ENCODE data around the gene PTPRJ. TPM values are rescaled to one million over a fixed set of nuclear protein-coding genes. Genes with fewer than 3 reads are reported as not detected.

The PTPRJ gene
- total RNA-seq, 3 donors from 2014 or later, result 14.6 to 15.7 (median 14.7) TPM

DNA sequence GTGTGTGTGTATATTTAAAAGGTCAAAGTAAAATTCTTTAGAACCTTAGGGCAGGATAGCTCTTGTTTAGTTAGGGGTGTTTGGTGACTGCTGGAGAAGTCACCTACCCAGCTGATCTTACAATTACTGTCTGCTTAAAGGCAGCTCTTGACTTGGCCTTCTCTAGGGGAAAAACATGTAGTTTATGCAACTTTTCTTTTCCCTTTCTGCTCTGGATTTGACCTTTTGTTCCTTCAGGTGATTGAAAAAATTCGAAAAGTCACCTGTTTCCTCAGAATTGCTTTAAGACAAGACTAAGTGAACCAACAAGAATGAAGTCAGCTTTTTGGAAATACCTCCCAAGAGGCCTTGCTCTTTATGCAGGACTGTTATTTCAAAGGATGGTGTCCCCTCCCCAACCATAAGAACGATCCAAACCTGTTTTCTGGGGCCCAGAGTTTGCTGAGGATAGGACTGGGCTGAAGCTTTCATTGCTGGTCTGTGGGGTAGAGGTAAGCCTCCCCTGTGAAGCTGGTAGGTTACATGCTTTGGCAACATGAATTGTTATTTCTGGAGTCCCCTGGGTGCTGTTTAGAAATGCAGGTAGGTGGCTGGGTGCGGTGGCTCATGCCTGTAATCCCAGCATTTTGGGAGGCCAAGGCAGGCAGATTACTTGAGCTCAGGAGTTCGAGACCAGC is 111.2 kb downstream of the PTPRJ start:
- Histone ChIP-seq H3K36me3 (no peaks in the 10 kb centered on the region), H3K27me3 (no peaks in the 10 kb centered on the region), H3K4me1 (peaks cover 0 to 18% of the 10 kb centered on the region in 2 donors), H3K27ac (peak overlapping the region; percentile 23 to 37), H3K4me3 (no peak overlapping the region), H3K9me3 (no peaks in the 10 kb centered on the region)
- intact Hi-C loops (cut with DNase I; ENCODE audit: low total_unique reads), result no loop called here
- no peak for DNase-seq (ENCODE audit: low spot score in 2 of 2)
- TF ChIP-seq POLR2A (IDR thresholded peaks at IDR 0.05) (no peak), POLR2AphosphoS5 (IDR thresholded peaks at IDR 0.05) (no peak)
- TF ChIP-seq, protein P1, sequence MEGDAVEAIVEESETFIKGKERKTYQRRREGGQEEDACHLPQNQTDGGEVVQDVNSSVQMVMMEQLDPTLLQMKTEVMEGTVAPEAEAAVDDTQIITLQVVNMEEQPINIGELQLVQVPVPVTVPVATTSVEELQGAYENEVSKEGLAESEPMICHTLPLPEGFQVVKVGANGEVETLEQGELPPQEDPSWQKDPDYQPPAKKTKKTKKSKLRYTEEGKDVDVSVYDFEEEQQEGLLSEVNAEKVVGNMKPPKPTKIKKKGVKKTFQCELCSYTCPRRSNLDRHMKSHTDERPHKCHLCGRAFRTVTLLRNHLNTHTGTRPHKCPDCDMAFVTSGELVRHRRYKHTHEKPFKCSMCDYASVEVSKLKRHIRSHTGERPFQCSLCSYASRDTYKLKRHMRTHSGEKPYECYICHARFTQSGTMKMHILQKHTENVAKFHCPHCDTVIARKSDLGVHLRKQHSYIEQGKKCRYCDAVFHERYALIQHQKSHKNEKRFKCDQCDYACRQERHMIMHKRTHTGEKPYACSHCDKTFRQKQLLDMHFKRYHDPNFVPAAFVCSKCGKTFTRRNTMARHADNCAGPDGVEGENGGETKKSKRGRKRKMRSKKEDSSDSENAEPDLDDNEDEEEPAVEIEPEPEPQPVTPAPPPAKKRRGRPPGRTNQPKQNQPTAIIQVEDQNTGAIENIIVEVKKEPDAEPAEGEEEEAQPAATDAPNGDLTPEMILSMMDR (IDR thresholded peaks at IDR 0.05), result no peak

- TF ChIP-seq POLR2A (IDR thresholded peaks at IDR 0.05), result no peak
- no peak for TF ChIP-seq POLR2AphosphoS5 (IDR thresholded peaks at IDR 0.05)
- TF ChIP-seq, protein P1 (IDR thresholded peaks at IDR 0.05), result no peak
- Histone ChIP-seq H3K27ac (no peak overlapping the region), H3K36me3 (no peaks in the 10 kb centered on the region), H3K27me3 (no peaks in the 10 kb centered on the region), H3K4me1 (peaks cover 0 to 6% of the 10 kb centered on the region in 2 donors), H3K9me3 (no peaks in the 10 kb centered on the region), H3K4me3 (no peak overlapping the region)
- intact Hi-C loops (cut with DNase I; ENCODE audit: low total_unique reads), result no loop called here
- no peak for DNase-seq (ENCODE audit: low spot score in 2 of 2)
Measured at GRCh38 chr11:48093323-48093722, 113.0 kb downstream of the PTPRJ start.

DNA sequence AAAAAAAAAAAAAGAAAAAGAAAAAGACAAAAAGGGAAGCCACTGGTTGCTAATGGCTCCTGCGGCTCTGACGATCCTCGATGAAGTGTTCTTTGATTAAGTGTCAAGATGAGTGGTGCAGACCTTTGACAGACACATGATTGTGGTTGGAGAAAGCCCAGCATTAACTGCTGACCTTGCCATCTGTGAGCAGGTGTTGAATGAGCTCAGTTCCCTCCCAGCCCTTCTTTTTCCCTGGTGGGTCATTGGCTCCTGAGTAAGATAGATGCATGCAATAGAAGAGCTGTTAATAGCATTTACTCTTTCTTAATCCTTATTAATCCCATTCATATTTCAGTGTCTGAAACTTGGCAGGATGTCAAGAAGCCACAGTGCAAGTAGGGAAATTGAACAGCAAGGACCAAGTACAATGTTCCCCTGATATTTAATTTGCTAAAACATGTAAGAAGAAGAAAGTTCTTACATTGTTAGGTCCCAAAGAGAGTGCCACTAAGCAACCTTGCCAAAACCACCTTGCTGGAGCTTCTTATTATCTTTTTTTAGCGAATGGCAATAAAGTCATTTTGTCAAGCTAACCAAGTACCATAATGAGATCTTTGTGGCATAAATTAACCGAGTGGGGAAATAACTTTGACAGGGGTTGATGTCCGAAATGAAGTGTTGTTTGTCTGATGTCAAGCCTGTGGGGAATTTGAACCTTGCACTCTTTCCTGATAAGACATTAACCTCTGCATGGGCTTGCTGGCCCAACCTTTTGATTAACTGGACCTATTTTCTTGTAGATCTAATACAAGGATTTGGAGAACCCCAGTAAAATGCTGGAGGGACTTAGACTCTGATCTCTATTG is 113.7 kb downstream of the PTPRJ start:
- intact Hi-C loops (cut with DNase I; ENCODE audit: low total_unique reads), result no loop called here
- H3K27ac ChIP-seq, result no peak overlapping the region
- H3K9me3 ChIP-seq, result no peaks in the 10 kb centered on the region
- no peaks in the 10 kb centered on the region for H3K27me3 ChIP-seq
- H3K4me1 ChIP-seq, result no peaks in the 10 kb centered on the region
- TF ChIP-seq POLR2A (IDR thresholded peaks at IDR 0.05) (no peak), POLR2AphosphoS5 (IDR thresholded peaks at IDR 0.05) (no peak)
- TF ChIP-seq, protein P1 (IDR thresholded peaks at IDR 0.05), result no peak
- H3K4me3 ChIP-seq, result no peak overlapping the region
- DNase-seq (ENCODE audit: low spot score in 2 of 2), result no peak
- H3K36me3 ChIP-seq, result no peaks in the 10 kb centered on the region

DNA sequence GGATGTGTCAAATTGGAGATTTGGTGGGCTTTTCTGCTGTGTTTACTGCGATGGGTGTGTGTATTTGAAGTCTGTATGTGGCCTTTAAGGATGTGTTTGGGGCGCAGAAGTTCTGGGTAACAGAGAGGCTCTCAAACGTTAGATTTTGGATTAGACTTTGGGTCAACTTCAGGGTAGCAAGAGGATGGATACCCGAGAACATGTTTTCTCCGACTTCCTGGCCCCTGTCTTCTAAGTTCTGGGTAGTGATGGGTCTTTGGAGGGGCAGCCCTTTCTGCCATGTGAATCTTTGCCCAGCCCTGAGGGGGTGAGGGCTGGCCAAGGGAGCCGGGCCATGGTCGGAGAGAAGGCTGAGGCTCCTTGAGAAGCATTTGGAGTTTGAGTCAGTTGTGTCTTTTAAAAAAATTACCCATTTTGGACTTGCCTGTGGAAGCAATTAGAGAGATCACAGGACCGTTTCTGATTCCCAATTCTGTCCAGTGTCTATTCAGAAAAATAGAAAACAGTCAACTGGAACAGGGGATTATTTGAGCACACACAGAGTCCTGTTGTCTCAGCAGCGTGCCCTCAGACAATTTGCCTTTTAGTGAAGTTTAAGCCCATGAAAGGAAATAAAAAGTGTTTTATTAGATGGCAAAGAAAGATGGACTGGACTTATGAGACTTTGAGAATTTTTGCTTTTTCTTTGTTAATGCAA is 114.4 kb downstream of the PTPRJ start:
- H3K27me3 ChIP-seq, result no peaks in the 10 kb centered on the region
- no peak for TF ChIP-seq POLR2AphosphoS5 (IDR thresholded peaks at IDR 0.05)
- TF ChIP-seq, protein P1 (IDR thresholded peaks at IDR 0.05), result no peak
- TF ChIP-seq POLR2A (IDR thresholded peaks at IDR 0.05), result no peak
- H3K36me3 ChIP-seq, result no peaks in the 10 kb centered on the region
- H3K4me1 ChIP-seq, result no peaks in the 10 kb centered on the region
- intact Hi-C loops (cut with DNase I; ENCODE audit: low total_unique reads), result no loop called here
- no peak overlapping the region for H3K27ac ChIP-seq
- H3K4me3 ChIP-seq, result no peak overlapping the region
- no peak for DNase-seq (ENCODE audit: low spot score in 2 of 2)
- no peaks in the 10 kb centered on the region for H3K9me3 ChIP-seq

Measured in breast epithelium (tissue), 4 donors.